HG02571 (cell line): ENCODE measurements around the gene LDLR.
A peak's percentile ranks its signal among the peaks of the same experiment; 100 is the strongest.
"Not testable (repeated sequence)": the region's sequence is repeated elsewhere in the genome, so short reads cannot be mapped to it uniquely, and the experiment has no call there.

Experiments
- ATAC-seq: cut with Tn5 transposase; IDR thresholded peaks from one replicate; pipeline ENCODE4 v1.9.1; 2021; ENCODE audit warnings: mild to moderate bottlenecking, moderate library complexity; ENCODE audit not compliant: unreplicated experiment

Gene LDLR

DNA sequence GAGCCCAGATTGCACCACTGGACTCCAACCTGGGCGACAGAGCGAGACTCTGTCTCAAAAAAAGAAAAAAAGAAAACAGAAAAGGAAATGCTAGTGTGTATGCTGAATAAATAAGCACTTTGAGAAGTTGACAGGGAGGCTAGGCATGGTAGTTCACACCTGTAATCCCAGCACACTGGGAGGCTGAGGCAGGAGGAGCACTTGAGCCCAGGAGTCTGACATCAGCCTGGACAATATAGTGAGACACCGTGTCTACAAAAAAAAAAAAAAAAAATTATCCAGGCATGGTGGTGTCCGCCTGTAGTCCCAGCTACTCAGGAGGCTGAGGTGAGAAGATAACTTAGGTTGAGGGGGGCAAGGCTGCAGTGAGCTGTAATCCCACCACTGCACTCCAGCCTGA is 19.1 kb upstream of the LDLR start:
- ATAC-seq: no peak

GRCh38 chr19:11073568-11073967 is 15.7 kb upstream of the LDLR start:
- no peak for ATAC-seq

GRCh38 chr19:11076792-11077191 is 12.5 kb upstream of the LDLR start:
- not testable (repeated sequence) for ATAC-seq

DNA sequence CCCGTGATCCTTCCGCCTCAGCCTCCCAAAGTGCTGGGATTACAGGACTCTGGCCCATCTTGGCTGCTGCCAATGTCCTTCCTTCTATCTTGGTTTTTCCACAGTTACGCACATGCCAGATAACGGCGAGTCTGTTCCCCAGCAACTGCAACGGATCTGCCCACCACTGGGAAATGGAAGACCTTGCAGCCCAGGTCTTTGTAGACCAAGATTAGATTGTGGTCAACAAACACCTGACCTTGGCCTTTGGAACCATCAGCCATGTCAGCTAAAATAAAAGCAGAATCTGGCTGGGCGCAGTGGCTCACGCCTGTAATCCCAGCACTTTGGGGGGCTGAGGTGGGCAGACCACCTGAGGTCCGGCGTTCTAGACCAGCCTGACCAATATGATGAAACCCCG is 10.4 kb upstream of the LDLR start:
- ATAC-seq: no peak

GRCh38 chr19:11079999-11080398 is 9.3 kb upstream of the LDLR start:
- no peak for ATAC-seq

GRCh38 chr19:11087870-11088505 is 1.3 kb upstream of the LDLR start:
- no peak for ATAC-seq

GRCh38 chr19:11088506-11089253 is 583 bp upstream of the LDLR start:
- ATAC-seq: no peak

DNA sequence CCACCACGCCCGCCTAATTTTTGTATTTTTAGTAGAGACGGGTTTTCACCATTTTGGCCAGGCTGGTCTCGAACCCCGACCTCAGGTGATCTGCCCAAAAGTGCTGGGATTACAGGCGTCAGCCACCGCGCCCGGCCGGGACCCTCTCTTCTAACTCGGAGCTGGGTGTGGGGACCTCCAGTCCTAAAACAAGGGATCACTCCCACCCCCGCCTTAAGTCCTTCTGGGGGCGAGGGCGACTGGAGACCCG is 676 bp downstream of the LDLR start:
- ATAC-seq: not testable (repeated sequence)

GRCh38 chr19:11090264-11090996 is 1.2 kb downstream of the LDLR start:
- peak; percentile 77 for ATAC-seq

GRCh38 chr19:11090997-11091702 is 1.9 kb downstream of the LDLR start:
- ATAC-seq: no peak

DNA sequence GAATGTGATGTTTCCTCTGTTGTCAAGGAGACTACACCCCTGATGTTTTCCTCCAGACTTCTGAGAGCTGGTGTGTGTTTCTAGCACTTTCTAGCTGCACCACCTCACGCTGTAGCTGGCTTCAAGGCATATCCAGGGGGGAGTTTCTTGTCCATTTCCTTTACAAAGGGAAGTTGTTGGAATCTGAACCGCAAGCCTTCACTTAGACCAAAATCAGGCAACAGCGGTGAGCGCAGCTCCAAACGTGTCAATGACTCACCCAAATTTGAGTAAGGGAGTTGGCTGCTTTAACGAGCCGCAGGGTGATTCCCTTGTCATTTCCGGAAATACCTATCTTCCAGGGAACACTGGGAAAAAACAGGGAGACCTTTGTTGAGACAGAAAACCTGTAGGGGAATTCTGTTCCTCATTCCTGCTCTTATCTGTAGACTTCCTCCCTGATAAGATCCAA is 2.5 kb downstream of the LDLR start:
- no peak for ATAC-seq

DNA sequence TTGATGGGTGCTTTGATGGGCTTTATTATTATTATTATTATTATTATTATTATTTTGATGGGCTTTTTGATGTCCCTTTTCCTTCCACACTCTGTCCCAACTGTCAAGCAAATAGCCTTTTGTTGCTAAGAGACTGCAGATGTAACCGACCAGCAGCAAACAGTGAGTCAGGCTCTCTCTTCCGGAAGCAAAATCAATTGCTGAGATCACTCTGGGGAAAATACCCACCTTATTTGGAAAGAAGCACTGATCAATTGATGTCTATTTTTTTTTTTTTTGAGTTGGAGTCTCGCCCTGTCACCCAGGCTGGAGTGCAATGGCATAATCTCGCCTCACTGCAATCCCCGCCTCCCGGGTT is 2.9 kb downstream of the LDLR start:
- ATAC-seq: no peak

- ATAC-seq: no peak
Measured at GRCh38 chr19:11093689-11094238, 4.5 kb downstream of the LDLR start.

- ATAC-seq: no peak
Measured at GRCh38 chr19:11094520-11094894, 5.2 kb downstream of the LDLR start.

DNA sequence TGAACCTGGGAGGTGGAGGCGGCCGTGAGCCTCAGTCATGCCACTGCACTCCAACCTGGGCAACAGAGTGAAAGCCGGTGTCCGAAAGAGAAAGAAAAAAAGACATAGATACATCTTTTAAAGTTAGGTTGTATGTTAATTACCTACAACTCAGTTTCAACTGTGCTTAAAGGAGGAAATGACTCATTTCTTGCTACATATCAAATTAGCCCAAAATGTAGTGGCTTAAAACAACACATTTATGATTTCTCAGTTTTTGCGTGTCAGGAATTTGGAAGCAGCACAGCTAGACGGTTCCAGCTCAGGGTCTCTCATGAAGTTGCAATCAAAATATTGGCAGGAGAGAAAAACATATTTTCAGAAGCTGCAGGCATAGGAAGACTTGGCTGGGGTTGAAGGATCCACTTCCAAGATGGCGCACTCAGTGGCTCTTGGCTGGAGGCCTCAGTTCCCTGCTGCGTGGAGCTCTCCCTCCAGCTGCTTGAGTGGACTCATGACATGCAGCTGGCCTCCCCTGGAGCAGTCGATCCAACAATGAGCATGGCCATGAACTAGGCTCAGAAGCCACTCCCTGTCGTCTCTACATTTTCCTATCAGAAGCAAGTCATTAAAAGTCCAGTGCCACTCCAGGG is 7.1 kb downstream of the LDLR start:
- peak; percentile 44 for ATAC-seq

GRCh38 chr19:11097367-11097766 is 8.1 kb downstream of the LDLR start:
- ATAC-seq: not testable (repeated sequence)

GRCh38 chr19:11098327-11098726 is 9.1 kb downstream of the LDLR start:
- no peak for ATAC-seq

GRCh38 chr19:11098861-11099260 is 9.6 kb downstream of the LDLR start:
- no peak for ATAC-seq

GRCh38 chr19:11100049-11100448 is 10.8 kb downstream of the LDLR start:
- ATAC-seq: no peak

GRCh38 chr19:11101057-11101456 is 11.8 kb downstream of the LDLR start:
- no peak for ATAC-seq

- ATAC-seq: no peak
Measured at GRCh38 chr19:11102944-11103343, 13.7 kb downstream of the LDLR start.
